Upper lobe of left lung (tissue), 4 donors: ENCODE data around the gene RIOX2.

ENCODE experiments used
- CTCF ChIP-seq, 6 experiments: fragments of 450-650 bp in 4 of 6; fragments of 200-600 bp in 2 of 6; sonication (generic) in 2 of 6; IDR thresholded peaks; one replicate each; pipeline ENCODE4 v1.5.1; 2016 to 2019; ENCODE audit warnings: antibody characterized with exemption in 6 of 6
- EP300 ChIP-seq, 4 donors: sonication (generic); formaldehyde crosslinking; IDR thresholded peaks; one replicate each; pipeline ENCODE4 v1.5.1; 2017; ENCODE audit warnings: antibody characterized with exemption in 4 of 4, control low read depth in 2 of 4
- POLR2AphosphoS5 ChIP-seq, 2 donors: sonication (generic); formaldehyde crosslinking; IDR thresholded peaks; one replicate each; pipeline ENCODE4 v1.5.1; 2017; ENCODE audit warnings: antibody characterized with exemption in 2 of 2

- TF ChIP-seq CTCF (IDR thresholded peaks at IDR 0.05) (no peak), POLR2AphosphoS5 (IDR thresholded peaks at IDR 0.05) (no peak), EP300 (IDR thresholded peaks at IDR 0.05) (no peak)
Observed at GRCh38 chr3:98018301-98018700, 46.1 kb upstream of the RIOX2 start.
